Eye (tissue), 1 donor: ENCODE measurements around the gene FCHSD2.

Experiments
- DNase-seq: peaks from one replicate; pipeline ENCODE4 v3.0.0-alpha.2; 2015

FCHSD2 gene

DNA sequence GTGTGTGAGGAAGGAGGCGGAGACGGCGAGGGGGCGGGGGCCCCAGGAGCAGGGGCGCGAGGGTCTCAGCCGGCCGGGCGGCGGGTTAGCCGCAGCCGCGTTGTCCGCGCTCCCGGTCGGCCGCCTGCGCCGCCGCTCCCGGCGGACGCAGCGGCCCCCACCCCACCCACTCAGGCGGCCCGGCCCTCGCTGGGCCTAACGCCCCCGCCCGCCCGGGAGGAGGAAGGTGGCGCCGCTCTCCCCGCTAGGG lies at the start of gene FCHSD2:
FCHSD2 (minus strand) TSS at position 191 of the 250 bp plus-strand sequence. CDS start 441 bp downstream, outside the sequence.
- DNase-seq = no peak

- DNase-seq = no peak
Observed at GRCh38 chr11:73191151-73191550, 49.0 kb upstream of the FCHSD2 start.

DNA sequence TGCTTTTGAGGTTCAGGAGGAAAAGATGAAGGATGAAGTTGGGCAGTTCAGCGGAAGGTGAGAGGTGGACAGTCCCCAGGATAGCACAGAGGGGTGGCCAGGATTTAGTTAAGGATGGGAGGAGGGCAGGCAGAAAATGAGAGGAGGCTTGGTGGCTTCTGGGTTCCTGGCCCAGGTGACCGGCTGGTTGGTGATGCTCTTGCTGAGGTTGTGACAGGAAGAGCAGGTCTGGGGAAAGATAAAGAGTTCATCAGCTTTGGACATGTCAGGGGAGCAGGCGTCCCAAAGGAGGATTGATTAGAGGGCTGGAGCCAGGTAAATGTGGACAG lies 48.4 kb upstream of the FCHSD2 start:
- no peak for DNase-seq

DNA sequence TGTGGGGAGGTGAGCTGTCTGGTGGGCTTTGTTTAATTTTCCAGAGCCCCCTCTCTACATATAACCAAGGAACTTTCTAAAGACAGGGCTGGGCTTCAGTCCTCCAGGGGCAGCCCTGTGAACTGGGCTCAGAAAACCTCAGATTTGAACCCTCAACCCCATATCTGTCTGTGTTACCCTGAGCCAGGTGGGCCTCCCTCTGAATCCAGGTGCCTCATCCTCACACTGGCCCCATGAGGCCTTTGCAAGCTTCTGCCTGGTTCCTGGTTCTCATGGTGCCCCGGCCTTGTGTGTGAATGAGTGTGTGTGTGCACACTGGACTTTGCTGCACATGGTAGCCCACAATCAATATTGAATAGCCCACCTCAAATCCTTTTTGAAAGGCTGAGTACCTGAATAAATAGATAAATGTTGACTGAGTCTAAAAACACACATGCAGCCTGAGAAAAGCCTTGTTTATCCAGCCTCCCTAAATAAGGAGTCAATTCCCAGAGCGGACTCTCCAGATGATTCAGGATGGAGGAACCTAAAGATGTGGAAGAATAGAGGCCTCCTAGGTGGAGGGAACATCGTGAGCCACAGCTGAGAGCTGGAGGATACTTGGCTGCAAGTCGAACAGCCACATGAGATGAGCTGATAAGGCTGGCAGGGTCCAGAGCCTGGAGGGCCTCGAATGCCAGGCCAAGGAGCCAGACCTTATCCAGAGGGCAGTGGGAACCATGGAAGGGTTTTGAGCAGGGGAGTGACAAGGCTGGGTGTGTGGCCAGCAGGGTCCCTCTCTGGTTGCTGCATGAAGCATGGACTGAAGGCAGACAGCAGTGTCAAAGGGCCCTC lies 47.8 kb upstream of the FCHSD2 start:
- DNase-seq = no peak

DNA sequence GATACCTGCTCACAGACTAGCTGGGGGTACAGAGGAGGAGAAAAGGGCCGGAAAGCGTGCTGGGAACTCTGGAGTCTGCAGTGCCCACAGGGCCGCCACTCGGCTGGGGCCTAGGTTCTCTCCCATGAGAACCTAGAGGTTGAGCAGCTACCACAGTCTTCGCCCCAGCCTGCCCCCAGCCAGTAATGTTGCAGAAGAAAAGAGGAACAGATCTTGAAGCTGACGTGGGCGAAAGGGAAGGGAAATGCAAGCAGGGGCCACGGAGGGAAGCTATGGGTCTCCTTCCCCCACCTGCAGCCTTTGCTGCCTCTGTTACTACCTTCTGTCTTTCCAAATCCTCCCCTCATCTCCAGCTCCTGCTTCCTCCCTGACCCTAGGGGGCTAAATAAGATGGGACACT lies 47.2 kb upstream of the FCHSD2 start:
- no peak for DNase-seq

GRCh38 chr11:73188301-73188700 lies 46.2 kb upstream of the FCHSD2 start:
- DNase-seq = no peak

DNA sequence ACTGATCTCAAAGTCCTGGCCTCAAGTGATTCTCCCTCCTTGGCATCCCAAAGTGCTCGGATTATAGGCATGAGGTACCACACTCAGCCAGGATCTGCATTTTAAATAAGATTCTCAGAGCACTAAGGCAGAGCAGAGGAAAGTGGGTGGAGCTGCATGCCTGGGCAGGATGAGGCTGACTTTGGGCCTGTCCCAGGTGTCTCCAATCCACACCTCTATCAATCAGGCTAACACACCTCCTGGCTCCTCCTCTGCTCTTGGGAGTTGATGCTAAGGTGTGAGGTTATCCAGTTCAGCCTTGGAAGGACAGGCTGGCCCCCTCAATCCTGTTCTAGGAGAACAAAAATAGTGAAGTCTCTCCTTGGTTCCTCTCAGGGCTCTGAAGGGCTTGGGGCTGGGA lies 45.7 kb upstream of the FCHSD2 start:
- no peak for DNase-seq

DNA sequence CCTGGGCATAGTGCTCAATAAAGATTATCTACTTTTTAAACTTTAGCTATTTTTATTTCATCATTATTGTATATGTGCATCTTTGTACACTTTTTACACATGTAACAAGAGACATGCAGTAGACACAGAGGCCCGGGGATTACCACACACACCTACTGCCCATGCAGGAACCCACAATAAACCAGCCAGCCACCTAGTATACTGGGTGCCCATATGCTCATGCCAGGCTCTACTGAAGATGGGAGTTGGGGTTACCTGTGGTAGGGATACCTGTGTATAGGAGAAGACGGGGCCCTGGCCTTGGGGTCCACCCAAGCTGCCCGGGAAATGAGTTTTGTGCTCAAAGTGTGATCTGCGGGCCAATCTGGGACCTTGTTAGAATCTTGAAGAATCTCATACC lies 44.8 kb upstream of the FCHSD2 start:
- DNase-seq = no peak

GRCh38 chr11:73186294-73186850 lies 44.3 kb upstream of the FCHSD2 start:
- no peak for DNase-seq

DNA sequence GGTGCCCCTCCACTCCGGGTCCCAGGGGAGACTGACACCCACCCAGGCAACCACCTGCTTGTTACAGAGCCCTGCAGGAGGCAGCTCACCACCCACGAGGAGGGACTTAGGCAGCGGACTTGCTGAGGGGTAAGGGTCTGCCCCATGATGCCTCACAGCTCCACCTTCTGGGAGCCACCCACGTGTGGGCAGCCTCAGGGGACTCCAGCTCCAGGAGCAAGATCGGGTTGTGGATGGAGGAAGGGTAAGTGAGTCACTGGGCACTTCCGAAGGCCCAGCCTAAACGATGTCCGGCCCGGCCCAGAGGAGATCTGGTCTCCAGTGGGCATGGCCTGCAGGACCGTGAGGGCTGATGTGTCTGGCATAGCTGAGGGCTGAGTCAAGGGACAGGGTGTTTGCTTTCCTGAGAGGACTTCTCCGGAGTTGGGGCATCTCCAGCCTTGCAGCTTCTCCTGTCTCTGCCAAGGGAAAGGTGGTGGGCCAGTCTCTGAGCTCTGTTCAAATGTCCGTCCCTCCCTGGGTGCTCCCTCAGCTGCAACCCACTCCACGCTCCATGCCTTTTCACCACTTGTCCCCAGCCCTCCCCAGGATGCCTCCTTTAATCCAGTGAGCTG lies 43.7 kb upstream of the FCHSD2 start:
- DNase-seq = no peak

- DNase-seq = peak; percentile 78
Observed at GRCh38 chr11:73184953-73185671, 43.0 kb upstream of the FCHSD2 start.

GRCh38 chr11:73182824-73183321 lies 40.8 kb upstream of the FCHSD2 start:
- no peak for DNase-seq

- DNase-seq = no peak
Observed at GRCh38 chr11:73178681-73179080, 36.6 kb upstream of the FCHSD2 start.

DNA sequence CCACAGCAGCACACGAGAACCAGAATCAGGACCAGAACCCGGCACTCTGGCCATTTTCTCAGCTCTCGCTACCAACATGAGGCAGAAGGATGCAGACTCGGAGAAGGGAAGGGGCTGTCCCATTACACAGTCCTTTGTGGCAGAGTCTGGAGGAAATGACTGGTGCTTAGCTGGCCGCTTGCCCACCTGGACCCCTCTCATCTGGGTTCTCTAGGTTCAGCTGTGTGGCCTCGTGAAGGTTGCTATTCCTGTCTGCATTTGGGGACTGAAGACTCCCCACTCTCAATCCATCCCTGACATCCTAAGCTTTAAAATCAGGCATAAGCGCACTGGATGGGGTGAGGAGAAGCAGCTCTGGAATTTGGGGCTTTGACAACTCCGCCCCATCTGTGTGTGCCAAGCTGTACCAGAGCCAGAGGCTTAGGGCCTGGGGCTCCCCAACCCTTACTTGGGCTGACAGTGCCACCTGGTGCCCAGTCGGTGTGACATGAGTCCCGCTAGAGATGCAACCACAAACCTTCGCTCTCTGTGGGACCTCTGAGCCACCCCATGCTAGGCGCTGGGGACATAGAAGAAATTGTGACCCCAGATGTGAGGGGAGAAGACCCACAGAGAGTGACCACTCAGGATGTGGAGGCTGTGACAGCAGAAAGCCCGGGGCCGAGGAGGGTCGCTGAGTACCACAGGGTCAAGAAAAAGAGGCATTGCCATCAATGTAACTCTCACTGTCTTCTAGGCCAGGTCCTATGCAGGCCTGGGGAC lies 35.8 kb upstream of the FCHSD2 start:
- DNase-seq = peak; percentile 89

GRCh38 chr11:73177380-73177777 lies 35.3 kb upstream of the FCHSD2 start:
- no peak for DNase-seq

DNA sequence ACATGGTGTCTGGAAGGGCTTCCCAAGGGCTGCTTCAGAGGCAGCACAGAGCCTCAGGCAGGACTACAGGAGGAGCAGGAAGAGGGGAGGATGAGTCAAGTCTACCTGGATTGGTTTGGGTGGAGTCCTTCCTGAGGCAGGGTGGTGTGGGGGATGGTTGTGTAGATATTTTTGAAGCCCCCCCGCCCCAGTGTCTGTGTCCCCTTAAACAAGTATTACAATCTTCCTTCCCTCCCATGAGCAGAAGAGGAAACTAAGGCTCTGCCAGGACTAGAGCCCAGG lies 34.7 kb upstream of the FCHSD2 start:
- DNase-seq = no peak

DNA sequence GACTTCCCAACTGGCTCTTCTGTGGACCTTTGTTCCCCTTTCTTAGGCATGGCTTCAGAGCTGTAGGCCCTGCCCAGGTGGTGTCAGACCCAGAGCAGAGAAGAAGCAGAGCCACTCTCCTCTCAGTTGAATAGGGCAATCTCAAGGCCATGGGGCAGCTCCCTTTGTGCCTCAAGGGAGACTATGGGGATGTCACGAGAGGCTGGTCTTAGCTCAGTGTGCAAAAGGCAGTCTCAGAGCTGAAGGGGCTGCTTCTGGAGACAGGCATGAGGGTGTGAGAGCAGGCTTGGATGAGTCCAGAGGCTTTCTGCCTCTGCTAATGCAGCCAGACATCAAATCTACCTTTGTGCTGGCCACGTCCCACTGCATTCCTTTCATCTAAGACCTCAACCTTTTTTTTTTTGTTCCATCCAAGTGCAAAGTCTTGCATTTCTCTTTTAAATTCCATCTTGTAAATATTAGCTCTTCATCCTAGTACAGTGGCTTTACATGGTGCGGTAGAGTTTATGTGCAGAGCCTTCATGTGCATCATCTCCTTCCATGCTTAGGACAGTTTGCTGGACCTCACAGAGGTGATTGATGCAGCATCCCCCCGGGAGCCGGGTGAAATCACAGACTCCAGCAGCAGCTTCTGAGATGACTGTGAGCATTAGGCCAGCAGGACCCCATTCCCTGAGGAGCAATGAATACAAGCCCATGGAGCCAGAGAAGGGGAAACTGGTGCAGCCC lies 34.2 kb upstream of the FCHSD2 start:
- DNase-seq = no peak

DNA sequence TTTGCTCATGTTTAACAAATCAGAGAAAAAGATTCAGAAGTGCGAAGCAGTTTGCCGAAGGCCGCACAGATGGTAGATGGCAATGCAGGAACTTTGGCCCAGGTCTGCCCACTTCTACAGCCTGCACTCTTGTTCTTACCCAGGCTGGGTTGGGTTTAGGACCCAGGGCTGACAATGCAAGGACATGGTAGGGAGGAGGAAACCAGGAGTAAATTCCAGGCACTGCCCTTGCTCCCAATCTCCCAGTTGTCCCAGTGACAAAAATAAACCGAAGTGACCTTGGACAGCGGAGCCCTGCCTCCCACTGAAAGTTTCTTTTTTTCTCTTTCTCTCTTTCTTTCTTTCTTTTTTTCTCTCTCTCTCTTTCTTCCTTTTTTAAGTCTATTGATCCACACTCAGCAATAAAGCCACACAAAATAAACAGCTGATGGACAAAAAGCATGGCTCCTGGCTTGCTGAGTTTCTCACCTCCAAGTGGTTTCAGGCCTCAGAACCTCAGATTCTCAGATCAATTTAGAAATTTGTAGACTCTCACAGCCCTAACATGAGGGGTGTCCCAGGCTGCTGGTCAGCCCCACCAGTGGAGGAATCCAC lies 33.5 kb upstream of the FCHSD2 start:
- DNase-seq = no peak

- no peak for DNase-seq
Observed at GRCh38 chr11:73174495-73174791, 32.3 kb upstream of the FCHSD2 start.

GRCh38 chr11:73173755-73174494 lies 31.8 kb upstream of the FCHSD2 start:
- DNase-seq = no peak

DNA sequence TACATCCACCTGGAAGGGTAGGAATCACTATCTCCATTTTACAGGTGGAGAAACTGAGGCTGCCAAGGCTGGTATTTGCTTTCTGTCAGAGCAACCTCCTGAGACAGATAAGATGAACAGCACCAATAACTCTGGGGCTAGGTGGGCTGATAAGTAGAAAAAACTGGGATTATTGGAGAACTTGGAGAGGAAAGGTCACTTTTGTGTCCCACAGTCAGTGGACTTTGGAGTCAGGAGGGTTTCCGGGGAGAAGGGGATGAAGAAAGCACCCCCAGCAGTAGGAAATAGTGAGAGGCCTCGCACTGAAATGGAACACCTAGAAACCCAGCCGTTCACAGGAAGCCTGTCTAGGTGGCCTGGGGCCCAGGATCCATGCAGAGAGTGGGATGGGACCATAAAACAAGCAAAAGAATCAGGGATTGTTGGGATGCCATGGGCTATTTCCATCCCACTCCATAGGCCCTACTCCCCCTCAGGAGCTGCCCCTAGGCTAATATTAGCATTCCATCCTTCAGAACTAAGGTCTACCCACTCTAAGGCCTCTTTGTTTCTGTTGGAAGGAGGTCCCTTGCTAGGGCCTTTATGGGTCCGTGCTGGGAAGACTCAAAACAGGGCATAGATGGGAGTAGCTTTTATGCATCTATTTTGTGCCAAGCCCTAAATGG lies 31.0 kb upstream of the FCHSD2 start:
- DNase-seq = no peak
